NCI-H526 treated with DMSO at 0.1 percent for 48 hours (cell line): ENCODE data around the gene PSMB3.
"Not testable (repeated sequence)": the region's sequence is repeated elsewhere in the genome, so short reads cannot be mapped to it uniquely, and the experiment has no call there.

Source experiments
- DNase-seq: peaks from one replicate; lab custom pipeline; 2025; lab: John Stamatoyannopoulos, UW

PSMB3 gene

DNA sequence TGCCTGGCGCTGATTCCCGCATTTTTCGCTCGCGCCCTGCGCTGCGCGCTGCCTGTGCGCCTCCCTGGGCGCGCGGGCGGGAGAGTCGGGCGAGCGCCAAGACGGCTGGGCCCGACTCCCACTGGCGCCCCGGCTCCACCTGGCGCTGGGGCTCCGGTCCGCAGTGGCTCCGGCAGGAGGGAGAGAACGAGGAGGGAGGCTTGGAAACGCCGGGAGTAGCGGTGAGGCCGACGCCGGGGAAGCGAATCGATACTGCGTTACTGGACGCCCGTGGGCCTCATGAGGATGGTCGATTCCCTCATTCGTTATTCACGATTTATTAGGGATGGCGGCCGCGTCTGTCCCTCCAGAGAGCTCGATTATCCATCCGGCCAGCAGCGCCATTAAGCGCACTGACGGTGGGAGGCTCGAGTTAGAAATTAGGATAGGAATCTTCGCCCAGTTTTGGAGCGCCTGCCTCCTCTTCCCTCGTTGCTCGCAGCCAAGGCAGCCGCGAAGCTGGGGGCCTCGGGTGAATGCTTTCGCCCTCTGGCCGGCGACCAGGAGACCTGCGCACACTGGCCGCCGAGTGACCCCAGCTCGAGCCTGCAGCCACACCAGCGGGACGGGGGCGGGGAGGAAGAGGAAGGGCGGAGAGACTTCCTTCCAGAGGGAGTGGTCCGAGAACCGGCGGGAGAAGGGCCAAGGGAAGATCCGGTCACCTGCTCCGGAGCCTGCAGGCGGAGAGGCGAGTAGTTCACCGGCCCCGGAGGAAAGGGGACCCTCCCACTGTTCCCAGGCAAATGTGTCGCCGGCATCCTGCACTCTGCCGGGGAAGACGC is 3.1 kb upstream of the PSMB3 start:
- peak; percentile 45 for DNase-seq

DNA sequence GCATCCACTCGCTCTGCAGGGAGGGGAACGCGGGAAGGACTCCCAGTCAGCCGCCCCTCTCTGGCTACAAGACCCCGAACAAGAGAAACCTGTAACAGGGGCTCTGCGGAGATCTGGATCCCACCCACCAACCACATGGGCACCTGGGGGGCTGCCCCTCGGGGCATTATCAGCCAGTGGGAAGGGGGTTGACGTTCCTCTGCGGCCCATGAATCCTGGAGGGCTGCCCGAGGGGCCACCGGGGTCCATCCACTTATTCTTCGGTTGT is 2.6 kb upstream of the PSMB3 start:
- no peak for DNase-seq

DNA sequence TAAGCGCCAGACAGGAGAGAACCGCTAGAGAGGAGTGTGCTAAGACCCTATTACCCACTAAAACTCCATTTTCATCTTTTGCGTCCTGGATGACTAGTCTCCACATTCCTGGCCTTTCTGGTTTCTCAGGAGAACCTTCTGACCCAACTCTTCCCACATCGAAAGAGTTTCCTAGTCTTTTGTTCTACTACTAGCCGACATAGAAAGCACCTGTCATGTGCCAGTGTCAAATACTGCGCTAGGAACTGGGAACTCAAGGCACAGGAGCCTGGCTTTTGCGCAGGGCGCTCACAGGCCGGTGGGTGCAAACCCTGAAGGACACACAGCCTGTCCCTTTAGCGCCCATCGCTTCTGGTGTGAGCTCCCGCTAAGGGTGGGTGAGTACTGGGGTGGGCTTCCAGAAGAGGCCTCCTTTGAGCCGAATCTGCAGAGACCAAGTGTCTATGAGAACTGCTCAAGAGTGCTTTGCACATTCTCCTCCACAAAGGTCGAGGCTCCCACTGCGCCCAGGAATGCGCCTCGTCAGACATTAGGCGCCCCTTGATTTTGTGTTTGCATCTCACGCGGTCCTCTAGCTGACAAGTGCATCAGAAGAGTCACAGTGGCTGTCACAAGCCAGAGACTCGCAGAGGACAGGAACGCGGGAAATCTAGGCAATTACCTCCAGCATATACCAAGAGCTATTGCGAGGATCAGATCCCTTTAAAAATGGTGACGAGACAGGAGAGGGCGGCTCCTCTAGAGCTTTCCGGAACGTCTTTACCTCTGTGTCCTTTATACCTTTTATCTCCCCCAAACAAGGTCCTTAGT is 2.0 kb upstream of the PSMB3 start:
- peak; percentile 24 for DNase-seq

DNA sequence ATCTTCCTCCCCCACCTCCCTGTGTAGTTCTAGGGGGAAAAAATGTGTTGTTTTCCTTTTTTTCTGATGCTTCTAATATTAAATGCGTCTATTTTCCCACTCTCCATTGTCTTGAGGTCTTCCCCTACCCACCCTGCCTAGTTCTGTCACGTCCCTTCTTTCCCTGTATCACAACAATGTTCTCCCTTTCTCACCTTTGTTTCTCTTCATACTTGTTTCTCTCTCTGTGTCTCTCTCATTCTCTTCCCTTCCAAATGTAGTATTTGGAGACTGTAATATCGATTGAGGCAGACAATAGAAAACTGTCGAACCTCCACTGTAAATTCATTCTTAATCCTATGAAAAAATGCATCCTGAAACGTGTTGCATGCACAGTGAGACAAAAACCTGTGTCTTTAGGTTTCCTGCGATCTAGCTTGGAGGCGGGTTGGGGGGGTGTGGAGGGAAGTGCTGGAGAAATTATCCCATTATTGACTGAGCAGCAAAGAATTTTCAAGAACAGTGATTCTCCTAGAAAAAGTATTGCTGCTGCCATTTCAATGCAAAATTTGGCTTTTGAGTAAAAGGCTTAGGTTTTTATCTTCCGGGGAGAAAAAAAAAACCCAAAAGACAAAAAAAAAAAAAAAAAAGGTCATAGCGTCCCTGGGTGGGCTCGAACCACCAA is 1.3 kb upstream of the PSMB3 start:
- DNase-seq: no peak

DNA sequence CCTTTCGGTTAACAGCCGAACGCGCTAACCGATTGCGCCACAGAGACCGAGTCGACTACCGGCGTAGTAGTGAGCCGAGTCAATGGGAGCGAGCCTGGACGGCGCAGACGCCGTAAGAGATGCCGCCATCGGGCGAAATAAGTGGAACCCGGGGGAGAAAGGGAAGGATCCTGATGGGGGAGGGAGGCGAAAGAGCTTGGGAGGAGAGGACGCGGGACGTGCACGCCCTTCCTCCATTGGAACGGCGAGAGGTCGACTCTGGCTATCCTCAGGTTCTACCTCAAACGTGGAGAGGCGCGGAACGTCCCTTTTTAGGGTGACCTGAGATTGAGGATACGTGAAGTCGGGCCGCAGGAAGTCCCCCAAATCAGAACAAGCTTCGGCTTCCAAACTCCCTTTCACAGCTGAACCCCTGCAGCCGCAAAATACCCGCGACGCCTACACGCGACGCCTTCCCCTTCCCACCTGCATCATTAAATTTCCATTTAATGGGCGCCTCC is 683 bp upstream of the PSMB3 start:
- peak; percentile 66 for DNase-seq

DNA sequence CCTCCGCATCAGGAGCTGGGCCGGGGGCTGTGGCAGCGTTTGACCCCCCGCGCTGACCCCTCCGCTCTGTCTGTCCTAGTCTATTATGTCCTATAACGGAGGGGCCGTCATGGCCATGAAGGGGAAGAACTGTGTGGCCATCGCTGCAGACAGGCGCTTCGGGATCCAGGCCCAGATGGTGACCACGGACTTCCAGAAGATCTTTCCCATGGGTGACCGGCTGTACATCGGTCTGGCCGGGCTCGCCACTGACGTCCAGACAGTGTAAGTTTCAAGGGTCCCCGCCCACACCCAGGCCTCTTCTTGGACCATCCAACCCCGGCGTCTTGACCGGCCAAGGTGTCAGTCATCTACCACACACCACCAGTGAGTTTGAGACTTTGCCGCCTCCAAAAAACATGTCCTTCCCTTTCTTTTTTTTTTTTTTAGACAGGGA is 548 bp downstream of the PSMB3 start:
- no peak for DNase-seq

DNA sequence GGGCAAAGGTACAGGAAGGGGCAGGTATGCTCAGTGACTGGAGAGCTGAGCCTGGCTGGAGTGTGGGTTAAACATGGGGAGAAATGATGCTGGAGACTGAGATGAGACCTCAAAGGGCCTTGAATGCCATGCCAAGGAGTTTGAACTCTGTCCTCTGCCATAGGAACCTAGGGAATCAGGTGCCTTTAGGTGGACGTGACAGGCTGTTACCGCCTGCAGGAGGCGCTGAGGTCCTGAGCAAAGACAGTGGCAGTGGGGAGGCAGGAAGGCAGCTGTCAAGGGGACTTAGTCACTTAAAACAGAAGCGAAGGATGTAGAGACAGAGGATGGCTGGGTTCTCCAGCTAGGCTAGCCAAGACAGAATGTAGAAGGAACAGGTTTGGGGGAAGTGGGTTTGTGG is 9.1 kb downstream of the PSMB3 start:
- no peak for DNase-seq

DNA sequence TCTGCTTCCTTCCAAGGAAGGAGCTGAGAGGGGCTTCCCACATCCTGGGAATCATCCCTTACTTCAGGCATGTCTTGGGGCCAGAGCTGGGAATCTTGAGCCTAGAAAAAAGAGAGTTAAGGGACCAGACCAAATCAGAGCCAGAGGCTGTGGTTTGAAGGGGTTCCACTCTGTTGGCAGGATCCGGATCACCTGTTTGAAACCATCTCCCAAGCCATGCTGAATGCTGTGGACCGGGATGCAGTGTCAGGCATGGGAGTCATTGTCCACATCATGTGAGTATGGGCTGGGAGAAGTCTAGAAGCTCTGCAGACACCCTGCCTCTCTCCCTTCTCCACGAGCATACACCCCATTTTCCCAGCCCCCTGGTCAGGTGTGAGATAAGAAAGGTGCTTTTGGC is 9.7 kb downstream of the PSMB3 start:
- no peak for DNase-seq

DNA sequence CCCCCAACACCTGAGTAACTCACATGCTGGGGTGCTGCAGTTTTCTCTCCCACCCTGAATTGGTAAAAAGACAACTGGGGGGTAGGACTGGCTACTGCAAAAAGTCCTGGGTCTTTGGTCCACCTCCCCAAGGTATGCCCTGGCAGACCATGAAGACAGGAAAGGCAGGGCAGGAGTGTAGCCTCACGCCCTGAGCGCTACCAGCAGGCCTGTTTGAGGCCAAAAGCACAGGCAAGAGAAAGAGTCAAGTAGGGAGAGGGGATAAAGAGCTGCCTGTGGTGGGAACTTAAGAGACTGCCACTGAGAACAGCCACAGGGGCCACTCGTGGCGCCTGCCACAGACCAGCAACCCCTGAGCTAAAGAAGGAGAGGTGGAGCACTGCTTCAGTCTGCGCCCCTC is 13.8 kb downstream of the PSMB3 start:
- DNase-seq: no peak

DNA sequence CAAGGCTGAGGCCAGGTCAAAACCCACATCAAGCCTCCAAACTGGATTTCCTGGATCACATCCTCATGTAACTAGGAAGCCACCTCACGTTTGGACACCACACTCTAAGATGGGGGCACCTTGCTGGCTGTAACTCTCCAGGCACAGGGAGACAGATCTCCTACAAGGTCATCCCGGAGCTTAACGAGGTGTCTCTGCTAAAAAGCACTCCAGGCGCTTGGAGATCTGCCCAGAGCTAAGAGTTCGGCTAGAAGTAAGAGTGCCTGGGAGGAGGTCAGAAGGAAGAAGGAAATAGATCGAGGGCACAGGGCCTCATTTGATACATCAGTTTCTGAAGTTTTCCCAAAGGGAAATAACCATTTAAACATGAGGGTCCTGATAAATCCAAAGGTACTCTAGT is 15.9 kb downstream of the PSMB3 start:
- no peak for DNase-seq

DNA sequence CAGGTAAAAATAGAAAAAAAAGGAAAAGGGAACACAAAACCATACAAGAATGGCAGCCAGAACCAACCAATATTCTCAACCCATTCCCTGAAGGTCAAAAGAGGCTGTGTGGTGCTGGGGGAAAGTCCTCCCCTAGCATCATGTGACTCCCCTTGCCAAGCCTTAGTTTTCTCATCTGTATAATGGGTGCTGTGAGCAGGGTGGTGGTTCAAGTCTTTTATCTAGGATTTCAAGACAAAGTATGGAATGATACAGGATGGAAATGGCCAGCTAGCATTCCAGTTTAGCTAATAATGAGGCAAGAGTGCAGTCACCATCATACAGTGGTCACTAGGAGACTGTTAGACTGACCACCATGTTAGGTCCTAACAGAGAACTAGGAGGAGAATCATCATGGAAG is 20.7 kb downstream of the PSMB3 start:
- DNase-seq: no peak

DNA sequence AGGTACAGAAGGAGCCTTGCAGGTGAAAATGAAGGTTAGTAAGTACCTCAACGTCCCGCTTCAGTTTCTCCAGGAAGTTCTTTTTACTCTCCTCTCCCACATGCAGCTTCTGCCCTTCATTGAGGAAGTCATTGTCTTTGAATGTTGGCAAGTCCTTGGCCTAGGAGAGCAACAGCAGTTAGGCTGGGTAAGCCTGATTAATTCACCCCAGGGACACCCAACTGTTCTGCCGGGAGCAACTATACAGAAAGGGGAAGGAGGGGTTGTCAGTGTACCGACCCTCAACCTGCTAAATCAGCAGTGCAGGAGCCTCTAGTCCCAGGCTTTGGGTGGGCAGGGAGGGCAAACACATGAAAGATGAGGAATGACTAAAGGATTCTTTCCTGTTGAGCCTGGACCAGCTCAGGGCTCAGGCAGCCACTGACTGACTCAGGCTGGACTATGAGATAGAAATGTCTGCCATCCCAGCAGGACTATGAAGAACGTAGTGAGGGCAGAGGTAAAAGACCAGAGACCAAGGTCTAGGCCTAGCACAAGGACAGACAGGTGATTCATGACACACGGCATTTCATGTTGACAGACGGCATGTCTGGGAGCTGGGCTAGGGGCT is 25.2 kb downstream of the PSMB3 start:
- no peak for DNase-seq

DNA sequence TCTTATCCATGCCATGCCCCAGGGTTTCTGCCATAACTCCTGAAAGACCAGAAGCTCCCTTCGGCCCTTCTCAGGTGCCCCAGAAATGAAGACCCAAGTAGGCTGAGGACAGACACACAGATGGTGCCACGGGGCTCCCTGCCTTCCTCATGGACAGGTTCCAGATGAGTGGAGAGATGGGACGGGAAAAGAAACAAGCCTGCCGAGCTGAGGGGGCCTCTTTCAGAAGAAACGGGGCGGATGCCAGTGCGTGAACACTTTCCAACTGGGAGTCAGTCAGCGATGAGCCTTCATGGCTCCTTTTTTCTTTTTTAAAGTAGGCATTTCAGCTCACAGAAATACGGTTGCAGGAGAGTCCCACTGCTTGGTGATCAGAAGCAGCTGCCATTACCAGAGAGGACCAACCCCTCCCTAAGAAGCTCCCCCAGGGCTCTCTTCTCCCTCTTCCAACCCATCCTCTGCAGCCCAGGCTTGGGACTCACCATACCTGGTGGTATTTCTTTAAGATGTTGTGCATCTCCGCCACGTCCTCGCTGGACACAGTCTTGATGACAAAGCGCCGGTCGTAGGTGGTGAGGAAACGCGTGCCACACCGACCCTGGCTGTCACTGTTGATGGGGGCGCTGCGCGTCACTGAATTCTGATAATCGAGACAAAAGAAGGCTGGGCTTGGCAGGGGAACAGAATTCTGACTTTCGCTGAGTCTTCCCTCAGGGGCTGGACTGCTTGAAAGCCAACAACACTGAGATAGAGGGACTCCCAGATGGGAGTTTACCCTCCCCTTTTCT is 27.6 kb downstream of the PSMB3 start:
- no peak for DNase-seq

DNA sequence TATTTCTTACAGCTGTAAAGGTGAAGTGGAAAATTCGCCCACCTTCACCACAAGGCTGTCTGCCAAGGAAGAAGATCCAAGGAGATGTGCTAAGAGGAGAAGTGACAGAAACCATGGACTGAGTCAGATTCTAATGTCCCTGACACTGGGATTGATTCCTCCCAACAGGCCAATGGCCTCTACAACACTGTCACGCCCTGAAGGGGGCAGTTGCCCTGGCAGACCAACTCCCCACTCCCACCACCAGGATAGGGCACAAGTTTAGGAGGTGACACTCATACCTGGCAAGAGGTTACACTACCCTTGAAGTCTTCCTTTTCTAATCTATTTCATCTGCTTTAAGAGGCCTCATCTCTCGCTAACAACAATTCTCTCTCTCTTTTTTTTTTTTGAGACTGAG is 30.7 kb downstream of the PSMB3 start:
- no peak for DNase-seq

DNA sequence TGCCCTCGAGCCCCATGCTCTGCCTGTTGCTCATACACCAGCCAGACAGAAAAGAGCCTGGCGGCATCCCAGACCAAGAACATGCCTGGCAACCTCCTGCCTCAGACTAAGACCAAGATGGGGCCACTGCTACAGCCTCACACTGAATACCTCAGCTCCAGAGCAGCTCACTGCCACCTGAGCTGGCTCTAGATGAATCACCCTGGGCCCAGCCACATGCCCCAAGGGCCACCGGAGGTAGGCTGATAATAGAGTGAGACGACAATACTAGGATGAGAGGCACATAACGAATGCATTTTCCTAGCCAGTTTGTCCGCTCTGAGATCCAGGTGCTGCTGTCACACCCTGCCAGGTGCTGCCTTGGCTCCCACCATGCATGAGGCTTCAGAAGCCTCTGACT is 33.8 kb downstream of the PSMB3 start:
- DNase-seq: no peak

DNA sequence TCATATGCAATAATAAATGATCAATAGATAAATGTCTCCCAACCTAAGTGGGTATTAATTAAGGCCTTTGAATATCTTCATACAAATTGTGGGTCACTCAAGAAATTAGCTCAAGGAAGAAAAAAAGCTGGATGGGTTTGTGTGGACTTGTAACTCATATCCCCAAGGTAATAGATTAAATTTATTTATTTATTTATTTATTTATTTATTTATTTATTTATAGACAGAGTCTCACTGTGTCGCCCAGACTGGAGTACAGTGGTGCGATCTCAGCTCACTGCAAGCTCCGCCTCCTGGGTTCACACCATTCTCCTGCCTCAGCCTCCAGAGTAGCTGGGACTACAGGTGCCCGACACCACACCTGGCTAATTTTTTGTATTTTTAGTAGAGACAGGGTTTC is 35.5 kb downstream of the PSMB3 start:
- DNase-seq: not testable (repeated sequence)

DNA sequence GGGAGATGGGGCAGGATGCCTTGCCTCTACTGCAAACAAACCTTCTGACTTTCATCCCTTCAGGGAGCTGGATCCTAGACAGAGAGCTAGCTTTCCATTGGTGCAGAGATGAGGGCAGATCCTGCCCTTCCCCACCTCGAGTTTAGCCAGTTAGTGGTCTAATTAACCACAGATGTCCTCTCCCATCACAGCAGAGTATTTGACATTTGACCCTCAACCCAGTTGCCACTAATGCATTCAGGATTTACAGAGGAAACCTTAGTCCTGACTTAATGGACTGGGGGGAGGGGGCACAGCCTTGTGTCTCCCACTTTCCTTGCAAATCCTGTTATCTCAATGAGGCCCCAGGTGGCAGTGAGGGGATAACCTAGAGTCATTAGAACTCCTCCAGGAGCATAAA is 36.6 kb downstream of the PSMB3 start:
- DNase-seq: no peak

DNA sequence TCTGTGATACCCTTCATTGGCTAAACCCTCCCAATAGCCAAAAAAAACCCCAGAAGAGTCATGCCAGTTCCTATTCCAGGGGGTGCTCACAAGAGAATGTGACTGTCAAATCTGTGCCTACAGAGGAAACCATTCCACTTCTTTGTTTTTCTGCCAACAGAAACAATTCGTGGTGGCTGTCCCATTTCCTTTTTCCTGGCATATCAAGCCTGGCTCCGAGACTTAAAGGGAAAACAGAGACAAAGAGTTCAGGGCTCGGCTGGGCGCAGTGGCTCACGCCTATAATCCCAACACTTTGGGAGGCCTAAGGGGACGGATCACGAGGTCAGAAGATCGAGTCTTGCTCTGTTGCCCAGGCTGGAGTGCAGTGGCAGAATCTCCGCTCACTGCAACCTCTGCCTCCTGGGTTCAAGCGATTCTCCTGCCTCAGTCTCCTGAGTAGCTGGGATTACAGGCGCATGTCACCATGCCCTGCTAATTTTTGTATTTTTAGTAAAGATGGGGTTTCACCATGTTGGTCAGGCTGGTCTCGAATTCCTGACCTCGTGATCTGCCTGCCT is 37.7 kb downstream of the PSMB3 start:
- DNase-seq: not testable (repeated sequence)

DNA sequence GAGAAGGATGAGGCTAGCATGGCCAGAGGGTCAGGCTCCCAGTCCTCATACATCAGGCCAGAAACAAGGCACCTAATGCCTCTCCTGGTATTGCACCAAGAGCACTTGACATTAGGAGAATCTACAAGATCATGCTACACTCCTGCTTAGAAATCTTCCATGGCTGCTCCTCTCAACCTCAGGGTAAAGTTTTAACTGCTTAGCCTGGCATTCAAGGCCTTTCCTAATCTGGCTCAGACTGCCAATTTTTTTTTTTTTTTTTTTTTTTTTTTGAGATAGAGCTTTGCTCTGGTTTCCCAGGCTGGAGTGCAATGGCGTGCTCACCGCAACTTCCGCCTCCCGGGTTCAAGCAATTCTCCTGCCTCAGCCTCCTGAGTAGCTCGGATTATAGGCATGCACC is 38.6 kb downstream of the PSMB3 start:
- no peak for DNase-seq

DNA sequence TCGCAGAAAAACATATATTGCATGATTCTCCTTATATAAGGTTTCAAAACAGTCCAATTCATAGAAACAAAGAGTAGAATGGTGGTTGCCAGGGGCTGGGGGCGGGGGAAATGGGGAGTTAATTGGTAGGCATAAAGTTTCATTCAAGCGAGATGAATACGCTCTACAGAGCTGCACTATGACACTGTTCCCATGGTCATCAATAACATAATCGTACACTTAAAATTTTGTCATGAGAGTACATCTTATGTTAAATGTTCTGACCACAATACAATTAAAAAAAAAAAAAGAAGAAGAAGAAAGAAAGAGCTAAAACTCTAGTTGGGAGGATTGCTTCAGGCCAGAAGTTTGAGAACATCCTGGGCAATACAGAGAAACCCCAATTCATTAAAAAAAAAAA is 41.7 kb downstream of the PSMB3 start:
- DNase-seq: no peak

DNA sequence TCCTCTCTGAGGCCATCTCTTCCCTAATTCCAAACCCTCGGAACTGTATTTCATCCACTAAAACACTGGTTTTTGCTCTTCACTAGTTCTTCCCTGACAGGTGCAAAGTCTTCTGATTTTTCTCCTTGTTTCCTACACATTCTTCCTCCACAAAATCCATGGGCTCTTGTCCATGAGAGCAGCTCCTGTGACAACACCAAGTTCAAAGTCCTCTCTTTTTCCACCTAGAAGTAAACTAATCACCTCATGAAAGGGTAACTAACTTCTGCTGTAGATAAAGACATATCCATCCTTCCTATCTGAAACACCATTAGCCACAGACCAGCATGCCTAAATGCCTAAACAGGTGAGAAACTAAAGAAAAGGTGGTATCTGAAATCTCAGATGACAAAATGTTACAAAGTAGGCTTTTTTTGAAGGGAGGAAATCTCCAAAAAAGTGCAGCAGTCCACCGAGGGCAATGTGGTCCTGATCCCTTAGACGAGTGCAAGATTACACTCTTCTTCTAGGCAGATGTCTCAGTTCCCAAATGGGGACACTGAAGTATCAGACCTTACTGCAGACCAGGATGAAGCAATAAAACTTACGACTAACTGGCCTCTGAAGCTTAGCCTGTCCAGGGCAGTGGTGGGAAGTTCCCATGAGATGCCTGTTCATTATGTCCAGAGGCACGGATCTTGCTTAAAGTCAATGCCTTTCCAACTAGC is 44.1 kb downstream of the PSMB3 start:
- no peak for DNase-seq
